HG02642 (cell line): ENCODE measurements around the gene AFAP1.

Source experiments
- ATAC-seq: cut with Tn5 transposase; IDR thresholded peaks from one replicate; pipeline ENCODE4 v1.9.1; 2021; ENCODE audit warnings: mild to moderate bottlenecking; ENCODE audit not compliant: unreplicated experiment, poor library complexity

AFAP1 gene

DNA sequence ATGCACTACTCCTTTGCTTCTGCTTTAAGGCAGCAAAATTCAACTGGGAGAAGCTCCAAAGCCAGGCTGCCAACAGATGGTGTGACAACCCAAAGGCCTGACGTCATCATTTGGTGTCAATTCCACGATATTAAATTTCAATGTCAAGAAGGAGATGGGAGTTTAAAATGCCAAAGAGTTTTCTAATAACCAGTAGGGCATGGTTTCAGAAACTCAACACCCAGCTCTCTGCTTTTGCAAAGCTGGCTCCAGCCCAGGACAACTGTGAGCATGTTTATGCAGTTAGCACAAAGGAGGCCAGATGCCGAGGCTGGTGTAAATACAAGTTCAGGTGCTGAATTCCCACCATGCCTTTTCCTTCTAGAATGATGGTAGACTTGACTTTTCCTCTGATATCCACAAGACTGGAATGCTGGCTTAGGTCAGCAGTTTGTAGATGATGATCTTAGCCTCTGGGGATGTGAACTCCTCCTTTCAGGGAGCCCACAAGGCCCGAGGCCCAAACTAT is 67.3 kb downstream of the AFAP1 start:
- ATAC-seq: no peak

DNA sequence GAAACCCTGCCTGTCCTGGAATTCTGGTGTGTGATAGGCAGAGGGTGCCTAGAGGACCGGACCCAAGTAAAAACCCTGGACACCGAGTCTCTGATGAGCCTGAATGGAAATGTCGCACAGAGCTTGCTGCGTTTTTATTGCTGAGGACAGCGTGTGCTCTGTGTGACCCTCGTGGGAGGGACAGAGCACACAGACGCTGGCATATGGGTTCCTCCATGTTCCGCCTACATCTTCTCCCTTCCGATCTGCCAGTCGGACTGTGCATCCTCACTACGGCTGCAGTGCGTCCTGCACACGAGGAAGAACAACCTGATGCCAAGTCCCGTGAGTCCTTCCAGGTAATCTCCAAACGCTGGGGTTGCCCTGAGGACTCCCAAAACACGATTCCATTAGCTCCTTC is 68.3 kb downstream of the AFAP1 start:
- no peak for ATAC-seq

DNA sequence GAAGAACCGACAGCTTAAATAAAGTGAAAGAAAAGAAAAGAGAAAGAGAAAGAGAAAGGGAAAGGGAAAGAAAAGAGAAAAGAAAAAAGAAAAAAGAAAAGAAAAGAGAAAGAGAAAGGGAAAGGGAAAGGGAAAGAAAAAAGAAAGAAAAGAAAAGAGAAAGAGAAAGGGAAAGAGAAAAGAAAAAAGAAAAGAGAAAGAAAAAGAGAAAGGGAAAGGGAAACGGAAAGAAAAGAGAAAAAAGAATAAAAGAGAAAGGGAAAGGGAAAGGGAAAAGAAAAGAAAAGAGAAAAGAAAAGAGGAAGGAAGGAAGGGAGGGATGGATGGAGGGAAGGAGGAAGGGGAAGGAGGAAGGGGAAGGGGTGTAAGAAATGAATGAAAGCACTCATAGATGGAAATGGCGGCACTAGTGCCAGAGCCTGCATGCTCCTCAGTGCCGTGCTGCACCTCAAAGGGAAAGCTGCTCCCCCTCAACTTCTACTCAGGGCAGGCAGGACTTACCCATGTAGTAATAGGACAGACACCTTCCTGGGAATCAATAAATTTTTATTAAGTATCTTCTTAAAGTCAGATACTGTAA is 70.7 kb downstream of the AFAP1 start:
- no peak for ATAC-seq

DNA sequence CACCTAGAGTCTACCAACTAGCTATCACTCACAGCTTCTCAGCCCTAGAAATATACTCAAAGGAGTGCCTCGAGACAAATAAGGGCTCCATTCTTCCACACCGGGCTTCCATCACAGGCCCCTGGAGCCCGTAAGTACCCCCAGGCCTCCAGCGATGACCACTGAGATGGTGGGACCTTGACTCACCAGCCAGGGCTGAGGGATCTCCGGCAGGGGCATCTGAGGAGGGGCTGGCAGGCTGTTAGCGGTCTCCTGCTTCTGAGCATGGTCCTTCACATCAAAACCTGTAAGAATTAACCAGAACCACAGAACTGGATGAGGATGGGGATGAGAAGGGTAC is 71.3 kb downstream of the AFAP1 start:
- no peak for ATAC-seq

DNA sequence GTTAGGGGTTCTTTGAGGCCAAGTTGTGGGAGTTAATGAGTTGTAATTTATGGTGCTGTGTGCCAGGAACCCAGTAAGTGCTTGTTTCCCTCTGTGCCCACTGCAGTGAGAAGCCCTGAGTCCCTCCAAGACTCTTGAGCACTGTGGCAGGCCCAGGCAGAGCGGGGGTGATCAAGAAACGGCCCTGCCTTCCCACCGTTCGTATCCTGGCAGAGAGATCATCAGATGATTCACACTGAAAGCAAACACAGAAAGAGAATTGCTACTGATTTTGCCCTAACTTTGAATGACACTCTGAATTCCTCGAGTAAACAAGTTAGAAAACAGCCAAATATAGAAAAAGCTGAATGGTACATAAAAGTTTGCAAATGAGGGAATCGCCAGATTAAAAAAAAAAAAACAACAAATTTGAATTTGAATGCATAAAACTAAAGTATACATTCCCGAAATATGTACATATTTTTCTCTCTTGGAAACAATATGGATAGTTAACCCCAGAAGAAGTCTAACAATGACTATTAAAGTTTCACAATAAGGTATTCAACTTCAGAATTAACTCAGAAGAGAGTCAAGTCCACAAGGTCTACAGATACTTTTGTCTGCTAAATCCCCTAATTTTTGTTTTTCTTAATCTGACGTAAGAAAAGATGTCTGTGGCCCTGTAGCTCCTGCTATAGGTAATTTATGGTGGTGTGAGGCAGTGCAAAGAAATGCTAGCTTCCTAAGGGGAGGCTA is 71.8 kb downstream of the AFAP1 start:
- ATAC-seq: no peak

DNA sequence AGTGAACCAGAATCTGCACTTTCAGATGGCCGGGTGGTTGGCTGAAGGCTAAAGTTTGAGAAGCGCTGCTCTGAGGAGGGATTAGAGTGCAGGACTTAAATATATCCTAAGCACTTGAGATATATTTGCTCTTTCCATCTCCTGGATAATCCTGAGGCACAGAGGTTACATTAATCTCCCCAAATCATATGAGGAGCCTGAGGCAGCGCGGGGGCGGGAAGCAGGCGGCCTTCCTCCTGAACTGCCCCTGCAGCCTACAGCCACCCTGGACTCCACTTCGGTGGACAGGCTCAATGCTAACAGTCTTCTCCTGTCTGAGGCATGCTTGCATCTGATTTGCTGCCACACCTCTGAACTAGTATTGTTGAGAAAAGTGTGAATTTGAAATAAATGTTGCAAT is 72.5 kb downstream of the AFAP1 start:
- no peak for ATAC-seq

DNA sequence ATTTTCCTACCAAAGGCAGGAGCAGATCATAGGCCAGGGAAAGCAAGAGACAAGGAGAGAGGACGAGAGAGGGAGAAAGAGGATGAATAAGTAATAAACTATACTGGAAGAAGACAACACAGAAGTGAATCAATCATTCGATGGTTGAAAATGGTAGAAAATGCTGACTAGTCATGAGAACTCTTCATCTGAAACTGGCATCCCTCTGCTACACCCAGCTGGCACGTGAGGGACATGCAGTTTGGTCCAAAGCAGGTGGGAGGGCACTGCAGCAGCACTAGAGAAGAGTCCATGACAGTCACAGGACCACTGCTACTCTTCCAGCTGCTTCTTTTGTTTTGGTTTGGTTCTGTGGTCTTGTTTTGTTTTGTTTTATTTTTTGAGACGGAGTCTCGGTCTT is 74.1 kb downstream of the AFAP1 start:
- no peak for ATAC-seq

DNA sequence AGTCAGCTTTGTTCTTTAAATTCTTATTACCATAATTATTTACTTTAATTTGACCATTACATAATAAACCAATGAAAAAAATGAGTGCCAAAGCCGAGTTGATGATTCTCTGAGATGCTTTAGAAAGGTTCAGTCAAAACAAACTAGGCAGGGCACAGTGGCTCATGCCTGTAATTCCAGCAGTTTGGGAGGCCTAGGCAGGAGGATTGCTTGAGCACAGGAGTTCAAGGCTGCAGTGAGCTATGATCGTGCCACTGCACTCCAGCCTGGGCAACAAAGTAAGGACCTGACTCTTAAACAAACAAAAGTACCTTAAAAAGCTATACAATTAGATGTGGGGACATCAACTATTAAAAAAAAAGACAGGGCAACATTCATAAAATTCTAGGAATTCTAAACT is 75.0 kb downstream of the AFAP1 start:
- no peak for ATAC-seq

DNA sequence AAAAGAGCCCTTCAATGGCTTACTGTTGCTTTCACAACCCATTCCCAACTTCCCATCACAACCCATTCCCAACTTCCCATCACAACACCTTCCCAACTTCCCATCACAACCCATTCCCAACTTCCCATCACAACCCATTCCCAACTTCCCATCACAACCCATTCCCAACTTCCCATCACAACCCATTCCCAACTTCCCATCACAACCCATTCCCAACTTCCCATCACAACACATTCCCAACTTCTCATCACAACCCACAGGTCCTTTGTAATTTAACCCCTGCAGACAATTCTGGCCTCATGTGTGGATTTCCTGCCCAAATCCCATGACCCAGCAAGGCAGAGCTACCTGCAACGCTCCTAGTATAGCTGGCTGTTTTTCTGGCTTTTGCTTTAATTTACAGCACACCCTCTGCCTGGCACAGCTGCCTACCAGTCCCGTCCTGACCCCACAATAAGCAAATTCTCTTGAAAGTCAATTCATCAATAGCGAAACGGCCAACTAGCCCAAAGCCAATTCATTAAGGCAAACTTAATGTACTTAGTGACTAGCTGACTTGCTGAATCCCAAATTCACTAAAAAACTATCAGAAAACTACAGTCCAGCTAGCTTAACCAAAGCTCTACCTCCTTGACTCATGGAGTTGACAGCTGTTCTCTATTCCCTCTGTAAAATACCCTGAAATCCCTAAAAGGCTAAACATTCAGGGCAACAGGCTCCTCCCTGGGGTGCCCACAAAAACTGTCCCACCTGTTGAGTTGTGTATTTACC is 75.6 kb downstream of the AFAP1 start:
- ATAC-seq: no peak

DNA sequence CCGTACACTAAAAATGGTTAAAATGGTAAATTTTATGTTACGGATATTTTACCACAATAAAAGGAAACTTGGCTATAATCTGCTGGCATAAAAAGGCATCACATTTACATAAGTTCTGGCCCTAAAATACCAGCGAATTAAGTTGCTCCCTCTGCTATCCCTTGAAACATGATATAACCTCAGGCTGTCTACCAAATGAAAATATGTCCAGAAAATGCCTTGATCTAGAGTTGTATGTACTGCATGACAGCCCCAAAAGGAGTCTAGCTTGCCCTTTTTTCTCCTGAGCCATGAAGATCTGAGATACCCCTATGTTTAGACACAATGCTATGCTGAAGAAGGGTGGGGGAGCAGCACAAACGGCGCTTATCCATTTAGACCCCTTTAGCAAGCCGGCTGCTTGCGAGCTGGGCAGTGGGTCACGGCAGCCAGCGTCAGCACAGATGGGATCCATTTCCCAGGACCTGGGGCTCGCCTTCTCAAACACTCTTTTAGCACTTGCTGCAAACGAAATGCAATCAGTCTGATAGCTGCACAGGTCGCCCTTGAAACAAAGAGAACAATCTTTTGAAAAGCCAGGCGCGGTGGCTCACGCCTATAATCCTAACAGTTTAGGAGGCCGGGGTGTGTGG is 77.0 kb downstream of the AFAP1 start:
- ATAC-seq: no peak

DNA sequence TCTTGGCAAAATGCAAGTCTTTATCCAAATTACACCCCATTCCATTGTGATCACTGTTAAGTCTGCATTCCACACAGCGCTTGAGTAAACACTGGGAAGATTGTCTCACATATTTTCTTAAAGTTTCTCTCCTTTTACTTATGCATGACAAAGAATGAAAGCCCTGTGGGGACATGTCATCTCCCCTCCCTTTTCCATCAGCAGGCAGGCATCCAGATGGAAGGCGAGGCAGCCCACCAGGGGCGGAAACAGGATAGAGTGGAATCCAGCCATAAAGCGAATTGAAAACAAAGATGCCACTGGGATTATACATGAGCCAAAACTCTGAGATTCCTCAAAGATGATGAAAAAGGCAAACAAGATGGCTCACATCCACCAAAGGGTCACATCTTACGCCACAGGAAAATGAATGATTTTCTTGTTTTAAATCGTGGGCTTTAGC is 78.2 kb downstream of the AFAP1 start:
- ATAC-seq: no peak

DNA sequence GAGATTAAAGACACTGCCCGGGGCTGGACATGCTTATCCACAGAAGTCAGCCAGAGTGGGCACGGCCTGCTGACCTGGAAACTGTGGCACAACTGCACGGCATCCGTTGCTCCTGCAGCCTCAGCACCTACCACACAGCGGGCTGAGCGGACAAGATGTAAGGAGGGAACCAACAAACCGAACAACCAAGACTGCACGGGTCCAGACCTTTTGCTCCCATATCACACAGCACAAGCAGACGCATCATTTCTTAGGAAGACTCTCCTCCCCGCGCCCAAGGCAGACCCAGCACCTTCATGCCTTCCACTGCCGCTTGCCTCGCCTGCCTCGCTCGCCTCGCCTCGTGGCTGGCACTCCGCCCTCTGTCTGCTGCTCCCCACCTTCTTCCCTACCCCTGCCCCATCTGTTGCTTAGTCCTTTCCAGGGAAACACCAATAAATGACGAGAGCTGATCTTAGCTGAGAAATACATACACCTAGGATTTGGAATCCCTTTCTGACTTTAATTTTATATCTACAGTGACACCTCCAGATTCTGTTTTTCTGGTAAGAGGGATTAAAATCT is 79.0 kb downstream of the AFAP1 start:
- no peak for ATAC-seq

DNA sequence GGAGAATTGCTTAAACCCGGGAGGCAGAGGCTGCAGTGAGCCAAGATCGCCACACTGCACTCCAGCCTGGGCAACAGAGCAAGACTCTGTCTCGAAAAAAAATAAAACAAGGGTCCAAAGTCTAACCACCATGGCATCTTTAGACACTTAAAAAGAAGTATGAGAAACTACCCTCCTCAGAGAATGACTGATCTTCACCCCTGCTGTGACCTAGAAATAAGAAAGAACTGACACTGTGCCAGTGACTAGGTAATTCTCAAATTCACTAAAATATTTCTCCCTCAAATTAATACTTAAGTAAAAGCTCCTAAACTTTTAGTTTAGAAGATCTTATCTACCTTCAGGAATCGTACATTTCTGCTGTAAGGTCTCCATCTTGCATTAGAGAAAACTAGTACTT is 80.3 kb downstream of the AFAP1 start:
- no peak for ATAC-seq

DNA sequence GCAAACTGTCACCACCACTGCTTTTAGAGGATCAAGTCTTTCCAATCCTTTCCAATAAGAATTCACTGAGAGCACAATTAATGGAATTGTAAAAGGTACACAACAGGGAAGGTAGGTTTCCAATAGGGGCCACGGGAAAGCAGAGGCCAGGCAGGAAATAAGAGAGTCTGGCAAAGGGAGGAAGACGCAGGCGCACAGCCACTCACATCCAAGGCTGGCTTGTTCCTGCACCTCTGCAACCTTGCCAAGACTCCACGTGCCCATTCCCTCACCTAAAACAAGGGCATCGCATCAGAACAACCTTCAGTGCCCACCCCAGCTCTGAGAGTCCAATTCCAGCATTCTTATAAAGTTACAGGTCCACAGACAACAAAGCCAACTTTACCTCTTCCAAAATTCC is 81.2 kb downstream of the AFAP1 start:
- no peak for ATAC-seq

DNA sequence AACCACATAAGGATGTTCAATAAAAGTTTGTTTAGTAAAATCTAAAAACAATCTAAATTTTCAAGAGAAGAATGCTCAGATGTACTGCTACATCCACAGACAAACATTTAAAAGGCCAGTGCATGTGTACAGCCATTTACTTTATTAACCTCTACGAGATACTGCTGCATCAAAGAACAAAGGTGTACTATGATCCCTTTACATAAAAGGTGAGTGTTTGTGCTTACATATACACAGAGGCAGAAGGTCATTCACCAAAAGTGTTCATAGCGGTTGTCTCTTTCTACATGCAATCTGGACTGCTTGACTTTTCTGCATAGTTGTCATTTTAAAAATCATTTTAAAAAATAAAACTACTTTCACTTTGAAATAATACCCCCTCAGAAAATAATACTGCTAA is 81.7 kb downstream of the AFAP1 start:
- ATAC-seq: no peak

DNA sequence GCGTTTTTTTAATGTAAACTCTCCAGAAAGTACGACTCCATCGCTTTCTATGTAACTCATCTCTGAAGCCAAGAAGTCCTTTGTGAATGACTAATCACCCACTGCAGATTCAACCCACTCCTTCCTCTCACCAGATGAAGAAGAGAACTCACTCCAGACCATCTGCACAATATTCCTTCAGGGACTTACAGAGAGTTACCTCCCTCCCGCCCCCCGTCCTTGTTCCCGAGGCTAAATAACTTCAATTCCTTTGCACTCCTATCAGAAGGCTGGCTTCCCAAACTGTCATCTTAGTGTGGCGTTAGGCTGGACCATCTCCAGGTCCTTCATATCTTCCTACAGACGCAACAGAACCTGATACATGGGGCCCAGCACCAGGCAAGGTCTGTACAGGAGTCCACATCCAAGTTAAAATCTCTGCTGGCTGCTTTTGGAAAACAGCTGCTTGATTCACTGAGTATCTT is 82.4 kb downstream of the AFAP1 start:
- ATAC-seq: no peak

DNA sequence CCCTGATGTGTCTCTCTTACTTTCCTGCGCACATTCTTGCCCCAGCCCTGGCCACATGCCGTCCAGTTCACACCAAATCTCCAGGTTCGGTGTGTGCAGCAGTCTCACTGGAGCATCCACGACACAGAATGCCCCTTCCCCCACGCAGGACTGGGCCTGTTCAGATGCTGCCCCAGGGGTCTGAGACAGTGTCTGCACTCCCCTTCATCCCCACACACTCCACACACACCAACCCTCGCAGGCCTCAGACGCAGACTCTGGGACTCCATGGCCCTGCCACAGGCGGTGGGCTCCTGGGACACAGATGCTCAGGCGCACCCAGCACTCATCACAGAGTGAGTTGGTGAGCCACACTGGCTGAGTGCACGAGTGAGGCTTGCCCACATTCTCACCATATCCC is 83.9 kb downstream of the AFAP1 start:
- ATAC-seq: no peak

DNA sequence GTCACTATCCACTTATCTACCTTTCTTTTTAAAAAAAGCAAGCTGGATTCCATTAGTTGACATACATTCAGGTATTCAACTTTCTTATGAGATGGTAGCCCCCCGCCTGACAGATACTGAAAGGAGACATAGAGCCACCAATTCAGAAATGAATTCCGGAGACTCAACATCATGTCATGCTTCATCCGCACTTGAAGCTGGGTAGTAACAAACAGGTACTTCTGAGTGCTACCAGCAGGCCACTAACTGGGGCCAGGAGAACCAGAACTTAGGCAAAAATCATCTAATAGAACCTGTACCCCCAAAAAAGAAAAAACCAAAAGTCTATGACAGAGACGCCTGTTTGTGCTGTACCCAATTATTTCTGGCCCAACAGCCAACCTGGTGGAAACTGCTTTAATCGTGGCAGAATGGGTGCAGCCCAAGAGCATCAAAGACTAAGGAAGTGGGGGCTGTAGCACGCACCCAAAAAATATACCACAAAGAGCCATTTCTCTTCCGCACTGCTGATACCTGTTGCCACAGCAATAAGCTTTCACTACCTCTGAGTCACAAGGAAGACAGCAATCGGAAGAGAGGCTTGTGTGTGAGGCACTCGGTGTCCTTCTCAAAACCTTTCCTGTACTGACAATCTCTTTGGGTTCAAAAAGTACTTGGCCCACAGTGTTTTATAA is 84.8 kb downstream of the AFAP1 start:
- no peak for ATAC-seq

DNA sequence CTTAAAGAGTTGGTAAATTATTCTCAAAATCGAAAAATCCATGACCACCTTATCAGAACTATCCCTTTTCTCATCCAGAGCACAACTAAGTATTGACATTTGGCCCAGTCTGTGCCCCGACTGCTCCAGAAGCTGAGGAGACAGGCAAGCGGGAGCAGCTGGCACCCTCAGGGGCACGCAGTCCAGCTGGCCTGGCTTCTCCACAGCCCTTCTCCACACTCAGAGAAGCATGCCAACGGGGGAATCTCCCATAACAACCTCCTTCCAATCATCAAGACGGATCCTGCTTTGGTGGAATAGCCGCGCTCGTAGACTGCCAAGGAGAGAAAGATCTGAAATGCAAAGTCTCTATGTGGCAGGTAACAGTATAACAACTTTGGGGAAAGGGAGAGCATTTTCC is 85.4 kb downstream of the AFAP1 start:
- ATAC-seq: no peak

DNA sequence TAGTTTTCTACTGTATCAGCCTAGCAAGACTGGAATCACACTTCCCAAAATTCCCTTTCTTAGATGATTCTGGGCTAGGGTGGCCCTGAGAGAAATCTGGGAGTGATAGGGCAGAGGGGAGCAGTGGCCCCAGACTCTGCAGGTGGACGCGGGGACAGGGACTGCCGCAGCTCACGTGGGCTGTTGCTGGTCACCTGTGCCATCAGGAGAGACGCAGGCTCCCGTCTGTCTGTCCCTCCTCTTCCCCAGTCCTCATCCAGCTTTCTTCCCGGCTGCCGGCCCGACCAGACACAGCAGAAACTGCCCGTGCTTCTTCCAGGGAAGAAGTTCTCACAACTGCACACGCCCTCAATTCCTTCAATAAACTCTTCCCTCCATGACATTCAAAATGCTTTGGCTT is 86.4 kb downstream of the AFAP1 start:
- no peak for ATAC-seq
